K562 (cell line): ENCODE results near the gene FGF14. TPM values are rescaled to one million over a fixed set of nuclear protein-coding genes. Genes with fewer than 3 reads are reported as not detected.

Experiments used
- ATAC-seq: fragments of 200-7000 bp; cut with Tn5 transposase; 3 replicates; pipeline ENCODE4 v1.9.1; 2020; ENCODE audit warnings: moderate library complexity
- BruUV-seq: library from RNA; stranded (reverse); fragments of 400-500 nt; replicated peaks from 2 replicates; lab custom pipeline; 2021; lab: Mats Ljungman, UMichigan
- CTCF ChIA-PET: fragments of 300-600 bp; formaldehyde crosslinking; extraction: SDS; loops from one replicate; lab custom pipeline; 2021; ENCODE audit warnings: low intra/inter-chr PET ratio; lab: Yijun Ruan, JAX
- POLR2A ChIA-PET: fragments of 300-600, 350-650 bp; sonication (Branson Sonifier 250); formaldehyde crosslinking; extraction: SDS; loops from one replicate; lab custom pipeline; 2021; ENCODE audit warnings: antibody characterized with exemption, inconsistent platforms; lab: Yijun Ruan, JAX
- DNase-seq, 4 experiments: peaks; one replicate each; pipeline versions ENCODE4 v3.0.0 to v3.0.0-alpha.2; 2011 to 2018; ENCODE audit warnings: low spot score in 3 of 4, mixed read lengths in 3 of 4; ENCODE audit errors: extremely low read depth in 1 of 4
- FAIRE-seq: peaks from 2 replicates; lab custom pipeline; 2011; peaks lifted over from hg19 to GRCh38; lab: Jason Lieb, UNC
- H2AFZ ChIP-seq: 2 replicates; pipeline ENCODE4 v1.6.0; 2011; ENCODE audit warnings: low read depth, low read length, control low read depth, inconsistent platforms
- H3K27ac ChIP-seq: fragments of 200-600 bp; 3 replicates; pipeline ENCODE4 v1.8.0; 2011; ENCODE audit warnings: low read depth, mild to moderate bottlenecking, control low read depth, inconsistent platforms, low read length, moderate library complexity, mixed read lengths; ENCODE audit errors: extremely low read depth
- H3K27me3 ChIP-seq, 2 experiments: fragments of 300-600 bp in 1 of 2; 2 replicates in 1 of 2; 3 replicates in 1 of 2; pipeline versions ENCODE4 v1.6.0 to v1.8.0; 2011; ENCODE audit warnings: inconsistent platforms in 2 of 2, low read length in 2 of 2, mild to moderate bottlenecking in 1 of 2, mixed read lengths in 1 of 2, moderate library complexity in 1 of 2; ENCODE audit not compliant: control insufficient read depth in 2 of 2, insufficient read depth in 2 of 2
- H3K36me3 ChIP-seq: fragments of 300-600 bp; 3 replicates; pipeline ENCODE4 v1.8.0; 2011; ENCODE audit warnings: mild to moderate bottlenecking, low read length, inconsistent platforms; ENCODE audit not compliant: control insufficient read depth, insufficient read depth
- H3K4me1 ChIP-seq, 2 experiments: fragments of 200-600 bp in 1 of 2; replicated peaks in 1 of 2; 2 replicates in 1 of 2; 3 replicates in 1 of 2; pipeline versions ENCODE4 v1.5.1 to v1.8.0; 2011; ENCODE audit warnings: inconsistent platforms in 2 of 2, low read length in 2 of 2, mild to moderate bottlenecking in 1 of 2, mixed read lengths in 1 of 2, moderate library complexity in 1 of 2; ENCODE audit not compliant: control insufficient read depth in 2 of 2, insufficient read depth in 2 of 2
- H3K4me2 ChIP-seq: 2 replicates; pipeline ENCODE4 v1.6.1; 2011; ENCODE audit warnings: low read length, control low read depth, inconsistent platforms, mixed read lengths; ENCODE audit not compliant: insufficient read depth
- H3K4me3 ChIP-seq: fragments of 200-600 bp; sonication (generic), shearing (Covaris generic); 2 replicates; pipeline ENCODE4 v1.5.1; 2016; ENCODE audit warnings: control low read depth, inconsistent platforms
- H3K79me2 ChIP-seq: fragments of 200-600 bp; 3 replicates; pipeline ENCODE4 v1.8.0; 2011; ENCODE audit warnings: low read length, inconsistent platforms; ENCODE audit not compliant: control insufficient read depth, insufficient read depth
- H3K9ac ChIP-seq, 2 experiments: 2 replicates each; pipeline versions ENCODE4 v1.6.0 to v1.6.1; 2011; ENCODE audit warnings: low read depth in 2 of 2, low read length in 2 of 2, control low read depth in 1 of 2, inconsistent platforms in 1 of 2, mild to moderate bottlenecking in 1 of 2, mixed read lengths in 1 of 2; ENCODE audit not compliant: insufficient read depth in 1 of 2
- H3K9me1 ChIP-seq: one replicate; pipeline ENCODE4 v1.6.0; 2011; ENCODE audit warnings: inconsistent platforms, mild to moderate bottlenecking, low read length, moderate library complexity; ENCODE audit not compliant: control insufficient read depth, insufficient read depth
- H3K9me3 ChIP-seq: replicated peaks from 2 replicates; pipeline ENCODE4 v1.5.1; 2011; ENCODE audit warnings: low read depth, low read length, inconsistent platforms; ENCODE audit not compliant: control insufficient read depth, insufficient read depth
- H4K20me1 ChIP-seq: replicated peaks from 2 replicates; pipeline ENCODE4 v1.6.1; 2011; ENCODE audit warnings: low read length, inconsistent platforms, mixed read lengths; ENCODE audit not compliant: control insufficient read depth, insufficient read depth
- ETV5 ChIP-seq: sonication (generic); formaldehyde crosslinking; IDR thresholded peaks from 2 replicates; pipeline ENCODE4 v1.4.0; 2020; ENCODE audit warnings: low read depth, mild to moderate bottlenecking, missing genetic modification reagents
- GATAD2A ChIP-seq: fragments of 450-650 bp; IDR thresholded peaks from 2 replicates; pipeline ENCODE4 v1.6.1; 2017
- IRF9 ChIP-seq: fragments of 450-650 bp; IDR thresholded peaks from 2 replicates; pipeline ENCODE4 v1.6.1; 2016; ENCODE audit warnings: missing biosample characterization, missing genetic modification characterization
- NFRKB ChIP-seq: fragments of 450-650 bp; IDR thresholded peaks from 2 replicates; pipeline ENCODE4 v1.6.1; 2016; ENCODE audit warnings: low read depth
- PHTF2 ChIP-seq: fragments of 250-450 bp; sonication (Bioruptor Pico); IDR thresholded peaks from 2 replicates; pipeline ENCODE4 v1.5.0; 2021; ENCODE audit warnings: mild to moderate bottlenecking
- SMARCE1 ChIP-seq: fragments of 450-650 bp; IDR thresholded peaks from 2 replicates; pipeline ENCODE4 v1.7.1; 2016; ENCODE audit warnings: mild to moderate bottlenecking
- TAF7 ChIP-seq: fragments of 450-650 bp; IDR thresholded peaks from 2 replicates; pipeline ENCODE4 v1.6.1; 2016; ENCODE audit warnings: missing genetic modification characterization, missing compliant biosample characterization
- TFAP4 ChIP-seq: sonication (generic); formaldehyde crosslinking; IDR thresholded peaks from 2 replicates; pipeline ENCODE4 v1.8.0; 2022; ENCODE audit warnings: missing genetic modification reagents, mild to moderate bottlenecking, moderate library complexity, borderline replicate concordance
- ZBTB49 ChIP-seq: sonication (generic); formaldehyde crosslinking; IDR thresholded peaks from 2 replicates; pipeline ENCODE4 v1.8.0; 2022; ENCODE audit warnings: missing genetic modification reagents, mild to moderate bottlenecking, borderline replicate concordance
- ZNF140 ChIP-seq: fragments of 250-450 bp; sonication (Bioruptor Pico); IDR thresholded peaks from 2 replicates; pipeline ENCODE4 v1.8.0; 2021; ENCODE audit warnings: moderate library complexity, mild to moderate bottlenecking, inconsistent platforms
- WGBS: fragments of 100-300 bp; shearing (Covaris generic); methylation state at CpG from one replicate; pipeline ENCODE4 v1.1.6; 2016; ENCODE audit warnings: low coverage, mixed read lengths; ENCODE audit not compliant: insufficient coverage; ENCODE audit errors: missing lambda C conversion rate; 5-methylcytosine and 5-hydroxymethylcytosine counted together
- in situ Hi-C: fragments of 300-500 bp; cut with MboI; formaldehyde crosslinking; loops from 4 replicates; pipeline ENCODE4 v1.15.0; 2018; ENCODE audit warnings: inconsistent platforms, mixed read lengths
- intact Hi-C: fragments of 100-400 bp; cut with micrococcal nuclease; formaldehyde crosslinking; loops from 2 replicates; pipeline ENCODE4 v1.14.2; 2022
- polyA plus RNA-seq, 8 experiments: library from polyadenylated mRNA; depleted of rRNA in 4 of 8; stranded (reverse) in 5 of 8; unstranded in 3 of 8; fragments of >200 nt; fragmentation: Nextera tagmentation in 2 of 8; fragmentation: Illumina TruSeq in 1 of 8; extraction: Ambion mirVana in 2 of 8; extraction: Trizol in 1 of 8; gene quantifications; 2 replicates each; pipeline versions ENCODE4 v1.2.1 to v1.2.3, GENCODE V29; 2011 to 2014; ENCODE audit warnings: inconsistent platforms in 1 of 8, missing spikeins in 1 of 8
- total RNA-seq, 7 experiments: library from RNA; depleted of rRNA in 6 of 7; stranded (reverse); fragments of >200 nt in 6 of 7; fragmentation: Illumina TruSeq in 2 of 7; extraction: Trizol in 2 of 7; gene quantifications; 2 replicates each; pipeline versions ENCODE4 v1.2.1 to v1.2.3, GENCODE V29; 2011 to 2021; ENCODE audit warnings: low replicate concordance in 1 of 7
- TF ChIP-seq, protein P1 (sequence below): IDR thresholded peaks from 2 replicates; pipeline ENCODE4 v1.6.1; 2011; ENCODE audit not compliant: insufficient read length; ENCODE audit errors: extremely low read depth
- TF ChIP-seq, protein P2 (sequence below): fragments of 450-650 bp; formaldehyde crosslinking; IDR thresholded peaks from 2 replicates; pipeline ENCODE4 v1.4.0; 2022; ENCODE audit warnings: missing genetic modification characterization

Gene FGF14
- total and polyA plus RNA-seq, 9 of the 15 experiments (the other 6 are each of a cell fraction or from before 2014, with no cell fraction given) = not detected

DNA sequence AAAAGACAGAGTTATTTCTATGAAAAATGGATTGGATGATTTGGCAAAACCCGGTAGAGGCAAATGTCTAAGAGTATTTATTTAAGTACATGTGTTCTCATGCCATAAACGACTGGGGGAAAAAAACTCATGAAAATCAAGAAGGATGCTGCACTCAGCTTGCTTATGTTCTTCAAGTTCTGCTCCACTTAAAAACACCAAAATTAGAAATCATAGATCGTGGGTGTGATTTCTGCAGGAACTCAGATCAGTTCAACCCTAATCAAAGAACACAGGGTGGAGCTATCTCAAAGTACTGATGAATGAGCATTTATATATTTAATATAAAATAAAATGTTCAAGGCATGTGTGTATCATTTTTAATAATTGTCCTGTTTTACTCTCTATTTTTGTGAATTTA lies 103.8 kb downstream of the FGF14 start:
- Histone ChIP-seq H3K27ac (no peak overlapping the region), H3K79me2 (no peaks in the 10 kb centered on the region), H4K20me1 (no peaks in the 10 kb centered on the region), H3K27me3 (no peaks in the 10 kb centered on the region), H3K9ac (no peak overlapping the region), H3K9me1 (no peaks in the 10 kb centered on the region), H3K9me3 (no peaks in the 10 kb centered on the region), H3K4me2 (no peak overlapping the region), H3K36me3 (no peaks in the 10 kb centered on the region), H2AFZ (no peak overlapping the region), H3K4me1 (no peaks in the 10 kb centered on the region), H3K4me3 (no peak overlapping the region)
- no peak for DNase-seq
- no peak for ATAC-seq
- intact Hi-C loops (no loop called here), in situ Hi-C loops (no loop called here)
- no peak for FAIRE-seq
- no TSS peak for BruUV-seq
- POLR2A ChIA-PET = no interaction called here
- CTCF ChIA-PET = no interaction called here
- WGBS = 0% methylated on average over 3 of the region's 3 CpGs
- TF ChIP-seq SMARCE1 (no peak), TFAP4 (no peak), TAF7 (no peak), ZBTB49 (no peak), NFRKB (no peak), GATAD2A (no peak), ZNF140 (CRISPR knock-in tag) (no peak), IRF9 (tag) (no peak), ETV5 (CRISPR knock-in tag) (no peak), PHTF2 (CRISPR knock-in tag) (no peak)
- TF ChIP-seq, protein P1, sequence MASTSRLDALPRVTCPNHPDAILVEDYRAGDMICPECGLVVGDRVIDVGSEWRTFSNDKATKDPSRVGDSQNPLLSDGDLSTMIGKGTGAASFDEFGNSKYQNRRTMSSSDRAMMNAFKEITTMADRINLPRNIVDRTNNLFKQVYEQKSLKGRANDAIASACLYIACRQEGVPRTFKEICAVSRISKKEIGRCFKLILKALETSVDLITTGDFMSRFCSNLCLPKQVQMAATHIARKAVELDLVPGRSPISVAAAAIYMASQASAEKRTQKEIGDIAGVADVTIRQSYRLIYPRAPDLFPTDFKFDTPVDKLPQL = no peak
- TF ChIP-seq, protein P2, sequence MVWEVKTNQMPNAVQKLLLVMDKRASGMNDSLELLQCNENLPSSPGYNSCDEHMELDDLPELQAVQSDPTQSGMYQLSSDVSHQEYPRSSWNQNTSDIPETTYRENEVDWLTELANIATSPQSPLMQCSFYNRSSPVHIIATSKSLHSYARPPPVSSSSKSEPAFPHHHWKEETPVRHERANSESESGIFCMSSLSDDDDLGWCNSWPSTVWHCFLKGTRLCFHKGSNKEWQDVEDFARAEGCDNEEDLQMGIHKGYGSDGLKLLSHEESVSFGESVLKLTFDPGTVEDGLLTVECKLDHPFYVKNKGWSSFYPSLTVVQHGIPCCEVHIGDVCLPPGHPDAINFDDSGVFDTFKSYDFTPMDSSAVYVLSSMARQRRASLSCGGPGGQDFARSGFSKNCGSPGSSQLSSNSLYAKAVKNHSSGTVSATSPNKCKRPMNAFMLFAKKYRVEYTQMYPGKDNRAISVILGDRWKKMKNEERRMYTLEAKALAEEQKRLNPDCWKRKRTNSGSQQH = no peak
